ENCODE data around the gene HGFAC. TPM values are rescaled to one million over a fixed set of nuclear protein-coding genes. Genes with fewer than 3 reads are reported as not detected.
A peak's percentile ranks its signal among the peaks of the same experiment; 100 is the strongest.

Gene HGFAC
- total RNA-seq, 1 donor from 2014 or later, result 1.0 TPM

GRCh38 chr4:3473996-3474765, 32.4 kb downstream of the HGFAC start:
- no peak for ATAC-seq
- no peaks in the 10 kb centered on the region for H3K9me3 ChIP-seq
- peaks cover 18% of the 10 kb centered on the region for H3K27me3 ChIP-seq (ENCODE audit: low read depth)
- H3K36me3 ChIP-seq, result no peaks in the 10 kb centered on the region
- intact Hi-C loops (cut with DNase I), result no loop called here
- no peak overlapping the region for H3K4me3 ChIP-seq
- no peak for TF ChIP-seq CTCF (IDR thresholded peaks at IDR 0.05)
- DNase-seq, result no peak
- H3K4me1 ChIP-seq, result peaks cover 5% of the 10 kb centered on the region
- no peak overlapping the region for H3K27ac ChIP-seq

GRCh38 chr4:3475041-3475712, 33.4 kb downstream of the HGFAC start:
- ATAC-seq, result no peak
- intact Hi-C loops (cut with DNase I), result no loop called here
- DNase-seq, result peak; percentile 42
- Histone ChIP-seq H3K4me1 (peaks cover 4% of the 10 kb centered on the region), H3K27me3 (ENCODE audit: low read depth) (peaks cover 22% of the 10 kb centered on the region), H3K9me3 (no peaks in the 10 kb centered on the region), H3K4me3 (no peak overlapping the region), H3K27ac (no peak overlapping the region), H3K36me3 (no peaks in the 10 kb centered on the region)
- TF ChIP-seq CTCF (IDR thresholded peaks at IDR 0.05), result no peak

GRCh38 chr4:3475713-3476260, 34.0 kb downstream of the HGFAC start:
- DNase-seq (no peak), ATAC-seq (no peak)
- intact Hi-C loops (cut with DNase I), result no loop called here
- H3K27ac ChIP-seq, result no peak overlapping the region
- no peaks in the 10 kb centered on the region for H3K36me3 ChIP-seq
- H3K9me3 ChIP-seq, result no peaks in the 10 kb centered on the region
- TF ChIP-seq CTCF (IDR thresholded peaks at IDR 0.05), result no peak
- H3K27me3 ChIP-seq (ENCODE audit: low read depth), result peaks cover 23% of the 10 kb centered on the region
- no peak overlapping the region for H3K4me3 ChIP-seq
- peaks cover 5% of the 10 kb centered on the region for H3K4me1 ChIP-seq

GRCh38 chr4:3476341-3476747, 34.6 kb downstream of the HGFAC start:
- no peaks in the 10 kb centered on the region for H3K9me3 ChIP-seq
- intact Hi-C loops (cut with DNase I), result no loop called here
- H3K27ac ChIP-seq, result no peak overlapping the region
- no peak overlapping the region for H3K4me3 ChIP-seq
- DNase-seq (peak; percentile 41), ATAC-seq (no peak)
- no peaks in the 10 kb centered on the region for H3K36me3 ChIP-seq
- peaks cover 5% of the 10 kb centered on the region for H3K4me1 ChIP-seq
- peaks cover 27% of the 10 kb centered on the region for H3K27me3 ChIP-seq (ENCODE audit: low read depth)
- TF ChIP-seq CTCF (IDR thresholded peaks at IDR 0.05), result no peak

GRCh38 chr4:3476936-3477749, 35.4 kb downstream of the HGFAC start:
- Histone ChIP-seq H3K4me3 (no peak overlapping the region), H3K36me3 (no peaks in the 10 kb centered on the region), H3K4me1 (peaks cover 5% of the 10 kb centered on the region), H3K27me3 (ENCODE audit: low read depth) (peaks cover 28% of the 10 kb centered on the region), H3K9me3 (no peaks in the 10 kb centered on the region), H3K27ac (no peak overlapping the region)
- intact Hi-C loops (cut with DNase I), result no loop called here
- DNase-seq (no peak), ATAC-seq (no peak)
- no peak for TF ChIP-seq CTCF (IDR thresholded peaks at IDR 0.05)
